Measurements from ENCODE around the gene CPNE4. TPM values are rescaled to one million over a fixed set of nuclear protein-coding genes. Genes with fewer than 3 reads are reported as not detected.

CPNE4 gene
- total RNA-seq, 2 donors from 2014 or later: not detected

GRCh38 chr3:131995891-131996290 lies 38.9 kb downstream of the CPNE4 start:
- no peaks in the 10 kb centered on the region for H3K36me3 ChIP-seq (replicated peaks in 1 of 2; ENCODE audit: insufficient read depth in 1 of 2, low read depth in 2 of 2)
- intact Hi-C loops (cut with DNase I): no loop called here
- no peak overlapping the region for H3K4me3 ChIP-seq
- H3K27ac ChIP-seq: no peak overlapping the region
- no peak for ATAC-seq
- no peak for DNase-seq
- no peaks in the 10 kb centered on the region for H3K27me3 ChIP-seq
- peaks cover 0 to 8% (median 0%) of the 10 kb centered on the region in 3 donors for H3K9me3 ChIP-seq
- no peak for TF ChIP-seq POLR2A (IDR thresholded peaks at IDR 0.05)
- TF ChIP-seq CTCF (IDR thresholded peaks at IDR 0.05): no peak
- H3K4me1 ChIP-seq: no peaks in the 10 kb centered on the region
- 50 to 52% methylated on average over 3 of the region's 3 CpGs for WGBS, 2 donors

- no peak for ATAC-seq
- no peak for DNase-seq
- H3K36me3 ChIP-seq (replicated peaks in 1 of 2; ENCODE audit: insufficient read depth in 1 of 2, low read depth in 2 of 2): no peaks in the 10 kb centered on the region
- WGBS, 2 donors: 83 to 84% methylated on average over 1 to 3 of the region's 3 CpGs
- H3K27me3 ChIP-seq: no peaks in the 10 kb centered on the region
- H3K27ac ChIP-seq: no peak overlapping the region
- H3K4me3 ChIP-seq: no peak overlapping the region
- intact Hi-C loops (cut with DNase I): no loop called here
- no peaks in the 10 kb centered on the region for H3K4me1 ChIP-seq
- peaks cover 0 to 8% (median 0%) of the 10 kb centered on the region in 3 donors for H3K9me3 ChIP-seq
- TF ChIP-seq POLR2A (IDR thresholded peaks at IDR 0.05) (no peak), CTCF (IDR thresholded peaks at IDR 0.05) (no peak)
These were observed 45.5 kb downstream of the CPNE4 start for GRCh38 chr3:131989318-131989717.

- Histone ChIP-seq H3K27ac (no peak overlapping the region), H3K4me3 (no peak overlapping the region), H3K4me1 (no peaks in the 10 kb centered on the region), H3K36me3 (replicated peaks in 1 of 2; ENCODE audit: insufficient read depth in 1 of 2, low read depth in 2 of 2) (no peaks in the 10 kb centered on the region), H3K27me3 (no peaks in the 10 kb centered on the region), H3K9me3 (peaks cover 0 to 8% (median 0%) of the 10 kb centered on the region in 3 donors)
- WGBS, 2 donors: 67 to 71% methylated on average over 3 of the region's 3 CpGs
- intact Hi-C loops (cut with DNase I): no loop called here
- ATAC-seq (no peak), DNase-seq (no peak)
- TF ChIP-seq POLR2A (IDR thresholded peaks at IDR 0.05) (no peak), CTCF (IDR thresholded peaks at IDR 0.05) (no peak)
These were observed 46.6 kb downstream of the CPNE4 start for GRCh38 chr3:131988209-131988608.

GRCh38 chr3:131983689-131984088 lies 51.1 kb downstream of the CPNE4 start:
- Histone ChIP-seq H3K4me1 (no peaks in the 10 kb centered on the region), H3K4me3 (no peak overlapping the region), H3K36me3 (replicated peaks in 1 of 2; ENCODE audit: insufficient read depth in 1 of 2, low read depth in 2 of 2) (no peaks in the 10 kb centered on the region), H3K9me3 (no peaks in the 10 kb centered on the region), H3K27ac (no peak overlapping the region), H3K27me3 (no peaks in the 10 kb centered on the region)
- no peak for DNase-seq
- TF ChIP-seq CTCF (IDR thresholded peaks at IDR 0.05) (no peak), POLR2A (IDR thresholded peaks at IDR 0.05) (no peak)
- intact Hi-C loops (cut with DNase I): no loop called here
- no peak for ATAC-seq
- WGBS, 2 donors: 67 to 70% methylated on average over 1 of the region's 1 CpG

GRCh38 chr3:131981323-131981722 lies 53.5 kb downstream of the CPNE4 start:
- no peak for TF ChIP-seq CTCF (IDR thresholded peaks at IDR 0.05)
- TF ChIP-seq POLR2A (IDR thresholded peaks at IDR 0.05): no peak
- ATAC-seq (no peak), DNase-seq (no peak)
- WGBS, 2 donors: 74 to 83% methylated on average over 4 to 7 of the region's 7 CpGs
- H3K36me3 ChIP-seq (replicated peaks in 1 of 2; ENCODE audit: insufficient read depth in 1 of 2, low read depth in 2 of 2): no peaks in the 10 kb centered on the region
- no peak overlapping the region for H3K4me3 ChIP-seq
- no peak overlapping the region for H3K27ac ChIP-seq
- H3K4me1 ChIP-seq: no peaks in the 10 kb centered on the region
- no peaks in the 10 kb centered on the region for H3K9me3 ChIP-seq
- intact Hi-C loops (cut with DNase I): no loop called here
- H3K27me3 ChIP-seq: no peaks in the 10 kb centered on the region

All from body of pancreas (tissue), 4 donors.